ENCODE data around the gene PLEKHM2. TPM values are rescaled to one million over a fixed set of nuclear protein-coding genes. Genes with fewer than 3 reads are reported as not detected.

The PLEKHM2 gene
- polyA plus RNA-seq, 1 donor from 2014 or later, result 40.1 TPM

GRCh38 chr1:15702722-15703550 lies 18.8 kb downstream of the PLEKHM2 start:
- no peaks in the 10 kb centered on the region for H3K9me3 ChIP-seq (ENCODE audit: low read length)
- no peak overlapping the region for H2AFZ ChIP-seq (ENCODE audit: low read depth, low read length)
- no peaks in the 10 kb centered on the region for H3K36me3 ChIP-seq (ENCODE audit: insufficient read depth, low read length)
- TF ChIP-seq POLR2AphosphoS5 (IDR thresholded peaks at IDR 0.05) (no peak), TAF1 (IDR thresholded peaks at IDR 0.05; ENCODE audit: low read depth) (no peak), EZH2 (IDR thresholded peaks at IDR 0.05; ENCODE audit: borderline replicate concordance, insufficient read depth, low read length, poor library complexity, severe bottlenecking) (no peak)
- no peaks in the 10 kb centered on the region for H3F3A ChIP-seq (ENCODE audit: insufficient read depth, low read length, poor library complexity, severe bottlenecking)
- H3K9me2 ChIP-seq (ENCODE audit: insufficient read depth, low read length), result no peaks in the 10 kb centered on the region
- no peak overlapping the region for H3K4me3 ChIP-seq (ENCODE audit: low read length)
- H3K27me3 ChIP-seq (ENCODE audit: insufficient read depth, low read depth, low read length), result no peaks in the 10 kb centered on the region
- no peaks in the 10 kb centered on the region for H4K20me1 ChIP-seq (ENCODE audit: insufficient read depth)
- no peak overlapping the region for H3K9ac ChIP-seq (ENCODE audit: low read length)
- no peak overlapping the region for H3K27ac ChIP-seq (ENCODE audit: low read length)
- no peaks in the 10 kb centered on the region for H3K79me2 ChIP-seq (replicated peaks; ENCODE audit: insufficient read depth, low read length)
- no peak overlapping the region for H3K4me2 ChIP-seq (ENCODE audit: low read length)

GRCh38 chr1:15703562-15703961 lies 19.4 kb downstream of the PLEKHM2 start:
- Histone ChIP-seq H2AFZ (ENCODE audit: low read depth, low read length) (no peak overlapping the region), H3K27ac (ENCODE audit: low read length) (no peak overlapping the region), H3K9ac (ENCODE audit: low read length) (no peak overlapping the region)

More at GRCh38 chr1:15703562-15703961, 19.4 kb downstream of the PLEKHM2 start:
- Histone ChIP-seq H3K79me2 (replicated peaks; ENCODE audit: insufficient read depth, low read length) (no peaks in the 10 kb centered on the region), H4K20me1 (ENCODE audit: insufficient read depth) (no peaks in the 10 kb centered on the region), H3K9me2 (ENCODE audit: insufficient read depth, low read length) (no peaks in the 10 kb centered on the region), H3K27me3 (ENCODE audit: insufficient read depth, low read depth, low read length) (no peaks in the 10 kb centered on the region), H3K4me3 (ENCODE audit: low read length) (no peak overlapping the region), H3K36me3 (ENCODE audit: insufficient read depth, low read length) (no peaks in the 10 kb centered on the region), H3F3A (ENCODE audit: insufficient read depth, low read length, poor library complexity, severe bottlenecking) (no peaks in the 10 kb centered on the region), H3K4me2 (ENCODE audit: low read length) (no peak overlapping the region), H3K9me3 (ENCODE audit: low read length) (no peaks in the 10 kb centered on the region)
- no peak for TF ChIP-seq MXI1 (conservative IDR thresholded peaks at IDR 0.05; ENCODE audit: poor library complexity, severe bottlenecking)
- no peak for TF ChIP-seq CTCF (IDR thresholded peaks at IDR 0.05; ENCODE audit: poor library complexity, severe bottlenecking)
- no peak for TF ChIP-seq REST (IDR thresholded peaks at IDR 0.05; ENCODE audit: borderline replicate concordance)
- no peak for TF ChIP-seq SMC3 (conservative IDR thresholded peaks at IDR 0.05; ENCODE audit: poor library complexity)
- no peak for TF ChIP-seq RAD21 (conservative IDR thresholded peaks at IDR 0.05)
- TF ChIP-seq POLR2AphosphoS5 (IDR thresholded peaks at IDR 0.05), result no peak
